GM19455 (cell line): ENCODE results near the gene SLC22A16.

Source experiments
- ATAC-seq: cut with Tn5 transposase; IDR thresholded peaks from one replicate; pipeline ENCODE4 v1.9.1; 2021; ENCODE audit not compliant: unreplicated experiment

SLC22A16 gene

DNA sequence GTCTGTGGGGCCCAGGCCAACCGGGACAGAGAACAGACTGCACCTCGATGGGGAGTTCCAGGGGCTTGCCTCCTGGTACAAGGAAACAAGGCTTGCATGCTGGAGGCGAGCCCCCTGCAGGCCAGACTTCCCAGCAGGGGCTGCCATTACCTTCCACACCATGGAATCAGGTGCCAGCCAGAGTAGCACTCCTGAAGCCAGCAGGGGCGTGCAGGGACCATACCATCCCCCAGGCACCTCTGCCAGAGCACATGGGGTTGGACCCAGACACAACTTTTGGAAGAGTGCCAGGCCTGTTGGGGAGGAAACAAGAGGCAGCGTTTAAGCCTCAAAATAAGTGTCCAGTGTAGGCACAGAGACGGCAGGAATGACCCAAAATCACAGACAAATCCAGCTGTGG lies 67.5 kb downstream of the SLC22A16 start:
- no peak for ATAC-seq

DNA sequence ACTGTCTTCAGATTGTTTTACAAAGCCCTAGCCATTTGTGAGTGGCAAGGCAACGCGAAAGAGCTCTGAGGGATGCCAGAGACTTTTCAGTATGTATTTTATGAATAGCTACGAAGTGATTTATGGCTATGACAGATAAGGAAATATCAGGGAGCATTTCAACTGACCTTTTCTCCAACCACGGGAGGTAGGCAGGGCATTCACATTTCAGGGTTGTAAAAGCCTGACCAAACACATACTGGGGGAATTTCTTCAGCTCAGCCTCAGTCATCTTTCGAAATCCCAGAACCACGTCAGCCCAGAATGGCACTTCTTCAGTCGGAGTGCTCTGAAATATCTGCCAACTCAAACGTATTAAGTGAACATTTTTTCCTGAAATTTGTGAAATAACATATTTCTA lies 71.8 kb downstream of the SLC22A16 start:
- ATAC-seq, result no peak

DNA sequence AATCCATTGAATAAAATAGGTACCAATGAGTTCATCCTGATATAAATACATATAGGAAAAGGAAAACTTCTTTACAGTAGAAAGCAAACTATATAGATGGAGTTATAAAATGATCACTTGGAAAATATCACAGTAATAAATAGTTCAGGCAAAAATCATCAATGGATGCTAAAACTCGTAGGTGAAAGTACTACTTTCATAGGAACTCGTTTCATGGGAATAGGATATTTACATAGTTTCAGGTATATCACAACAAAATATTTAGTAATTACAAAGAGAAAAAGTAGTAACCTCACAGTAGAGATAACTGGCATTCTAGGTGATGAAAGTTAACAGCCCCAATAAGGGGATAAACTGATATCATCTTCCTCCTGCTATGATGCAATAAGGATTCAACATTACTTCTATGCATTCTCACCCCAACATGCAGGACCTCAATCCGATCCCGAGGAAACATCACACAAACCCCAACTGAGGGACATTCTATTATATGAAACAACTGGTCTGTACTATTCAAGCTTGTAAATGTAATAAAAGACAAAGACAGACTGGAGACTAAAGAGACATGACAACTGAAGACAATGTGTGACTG lies 74.7 kb downstream of the SLC22A16 start:
- ATAC-seq, result no peak

DNA sequence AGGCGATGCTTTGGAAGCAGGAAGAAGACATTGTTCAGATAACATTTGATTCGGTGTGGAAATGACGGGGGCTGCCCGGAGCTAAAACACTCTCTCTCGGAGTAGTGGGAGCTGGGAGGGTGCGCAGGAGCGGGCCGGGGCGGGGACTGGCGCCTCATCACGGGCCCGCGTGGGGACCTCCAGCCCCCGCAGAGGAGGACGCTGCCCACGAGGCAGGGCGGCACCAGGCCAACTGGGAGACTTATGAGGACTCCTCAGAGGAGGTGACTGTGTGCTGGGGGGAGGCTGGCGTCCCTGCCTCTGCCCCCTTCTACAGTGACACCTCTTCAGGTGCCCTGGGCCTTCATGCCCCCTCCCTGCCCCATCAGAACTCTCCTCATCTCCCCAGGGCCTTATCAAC lies 76.2 kb downstream of the SLC22A16 start:
- ATAC-seq, result no peak

DNA sequence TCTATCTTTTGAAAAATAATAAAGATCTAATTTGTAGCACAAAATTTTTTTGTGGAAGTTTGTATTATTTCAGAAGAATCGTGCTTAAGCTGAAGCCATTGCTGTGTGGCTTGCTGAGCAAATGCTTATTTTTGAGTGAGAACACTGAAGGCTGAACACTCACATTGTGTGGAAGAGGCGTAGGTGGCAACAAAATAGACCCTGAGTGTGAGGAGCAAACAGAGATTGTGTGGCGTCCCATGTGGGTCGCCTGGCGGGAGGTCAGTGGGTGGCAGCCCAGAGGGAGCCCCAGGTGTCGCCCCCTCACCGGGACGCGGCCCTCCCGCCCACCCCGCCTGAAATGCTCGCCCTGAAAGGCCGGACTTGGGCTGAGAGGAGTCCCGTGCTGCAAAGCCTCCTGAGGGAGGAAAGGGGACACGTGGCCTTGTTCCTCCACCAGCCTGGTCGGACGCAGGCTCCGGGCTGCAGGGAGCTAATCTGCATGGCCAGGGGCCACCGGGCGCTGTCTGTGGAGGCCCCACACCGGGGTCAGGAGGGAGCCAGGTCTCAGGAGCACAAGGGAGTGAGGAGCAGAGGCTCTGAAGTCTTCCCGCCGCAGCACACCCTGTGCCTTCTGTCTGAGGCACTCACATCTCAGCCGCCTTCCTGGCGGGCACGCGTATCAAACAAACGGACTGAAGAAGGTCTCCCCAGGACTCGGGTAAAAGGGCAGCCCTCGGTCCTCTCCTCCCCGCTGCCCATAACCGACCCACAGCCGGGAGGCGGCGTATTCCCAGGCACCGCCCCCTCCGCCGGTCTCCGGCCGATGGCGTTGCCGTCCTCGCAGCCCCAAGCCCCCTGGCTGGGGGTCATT lies 77.0 kb downstream of the SLC22A16 start:
- no peak for ATAC-seq

DNA sequence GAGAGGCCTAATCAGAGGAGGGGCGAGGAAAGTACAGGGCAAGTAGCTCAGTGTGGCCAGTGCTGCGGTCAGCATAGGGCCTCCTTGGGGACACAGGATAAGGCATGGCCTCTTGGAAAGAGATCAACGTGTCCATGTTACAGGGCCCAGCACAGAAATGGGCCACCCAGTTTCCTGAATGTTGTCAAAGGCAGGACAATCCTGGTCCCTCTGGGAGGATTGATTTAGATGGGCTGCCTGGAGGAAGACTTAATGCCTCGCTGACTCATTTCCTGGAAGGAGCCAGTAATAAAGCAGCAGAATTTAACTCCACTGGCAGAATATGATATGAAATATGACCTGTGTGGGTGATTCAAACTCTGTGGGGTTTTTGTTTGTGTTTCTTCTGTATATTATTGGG lies 77.6 kb downstream of the SLC22A16 start:
- no peak for ATAC-seq

DNA sequence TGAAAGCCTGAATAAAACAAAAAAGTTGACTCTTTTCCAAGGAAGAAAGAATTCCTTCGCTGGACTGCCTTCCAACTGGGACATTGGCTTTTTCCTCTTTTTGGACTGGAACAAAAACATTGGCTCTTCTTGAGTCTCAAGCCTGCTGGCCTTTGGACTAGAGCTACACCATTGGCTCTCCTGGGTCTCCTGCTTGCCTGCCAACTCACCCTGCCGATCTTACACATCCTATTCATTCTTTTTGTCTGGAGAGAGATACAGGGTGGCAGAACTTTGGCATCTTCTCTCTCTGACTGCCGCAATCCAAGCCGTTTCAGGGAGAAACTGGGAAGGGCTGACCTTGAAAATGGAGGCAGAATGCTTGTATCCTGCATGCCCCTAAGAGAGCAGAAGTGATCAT lies 81.2 kb downstream of the SLC22A16 start:
- ATAC-seq, result no peak

DNA sequence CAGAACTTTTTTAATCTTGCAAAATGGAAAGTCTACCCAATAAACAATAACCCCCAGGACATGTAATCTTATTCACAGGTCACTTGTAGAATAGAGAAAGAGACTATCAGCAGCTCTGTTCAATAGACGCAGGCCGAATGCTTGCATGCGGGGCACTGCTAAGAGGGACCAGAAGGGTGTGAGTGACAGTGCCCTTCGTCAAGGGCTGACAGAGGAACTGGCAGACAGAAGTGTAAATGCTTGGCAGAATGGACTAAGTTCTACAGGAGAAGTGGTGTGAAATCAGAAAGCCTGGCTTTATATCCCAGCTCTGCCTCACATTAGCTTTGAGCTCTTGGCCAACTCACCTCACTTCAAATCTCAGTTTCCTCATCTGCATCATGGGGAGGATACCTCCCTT lies 82.0 kb downstream of the SLC22A16 start:
- no peak for ATAC-seq

DNA sequence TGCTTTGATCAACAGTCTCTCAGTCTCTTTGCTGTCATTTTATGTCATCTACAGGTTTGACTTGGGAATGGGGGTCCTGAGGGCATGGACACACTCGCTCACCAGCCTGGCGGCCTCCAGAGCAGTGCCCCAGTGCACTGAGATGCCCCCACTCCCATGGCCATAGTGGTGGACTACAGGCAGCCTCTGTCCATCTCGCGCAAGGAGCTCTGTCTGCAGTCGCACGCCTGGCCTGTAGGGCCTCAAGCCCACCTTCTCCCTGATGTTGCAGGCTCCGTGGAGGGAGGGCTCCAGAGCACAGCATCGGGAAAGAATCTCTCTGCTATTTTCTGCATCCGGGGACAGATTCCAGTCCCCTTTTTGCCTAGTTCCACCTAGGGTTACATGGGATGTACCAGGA lies 83.7 kb downstream of the SLC22A16 start:
- ATAC-seq, result no peak

DNA sequence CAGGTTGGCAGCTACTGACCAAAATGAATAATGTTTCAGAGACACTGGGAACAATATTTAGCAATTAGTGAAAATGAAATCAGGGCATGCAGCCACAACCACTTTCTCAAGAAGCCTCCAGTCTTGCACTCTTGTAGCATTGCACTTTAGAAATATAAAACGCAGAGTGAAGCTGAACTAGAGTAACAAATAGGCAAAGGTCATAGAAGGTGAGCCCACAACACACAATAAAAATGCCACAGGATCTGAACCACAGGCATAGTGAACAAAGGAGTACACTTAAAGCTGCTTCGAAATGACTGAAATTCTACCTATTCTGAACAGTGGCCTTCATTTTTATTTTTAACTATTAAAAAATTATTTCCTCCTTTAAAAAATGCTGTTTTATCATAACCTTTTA lies 86.0 kb downstream of the SLC22A16 start:
- ATAC-seq, result no peak

DNA sequence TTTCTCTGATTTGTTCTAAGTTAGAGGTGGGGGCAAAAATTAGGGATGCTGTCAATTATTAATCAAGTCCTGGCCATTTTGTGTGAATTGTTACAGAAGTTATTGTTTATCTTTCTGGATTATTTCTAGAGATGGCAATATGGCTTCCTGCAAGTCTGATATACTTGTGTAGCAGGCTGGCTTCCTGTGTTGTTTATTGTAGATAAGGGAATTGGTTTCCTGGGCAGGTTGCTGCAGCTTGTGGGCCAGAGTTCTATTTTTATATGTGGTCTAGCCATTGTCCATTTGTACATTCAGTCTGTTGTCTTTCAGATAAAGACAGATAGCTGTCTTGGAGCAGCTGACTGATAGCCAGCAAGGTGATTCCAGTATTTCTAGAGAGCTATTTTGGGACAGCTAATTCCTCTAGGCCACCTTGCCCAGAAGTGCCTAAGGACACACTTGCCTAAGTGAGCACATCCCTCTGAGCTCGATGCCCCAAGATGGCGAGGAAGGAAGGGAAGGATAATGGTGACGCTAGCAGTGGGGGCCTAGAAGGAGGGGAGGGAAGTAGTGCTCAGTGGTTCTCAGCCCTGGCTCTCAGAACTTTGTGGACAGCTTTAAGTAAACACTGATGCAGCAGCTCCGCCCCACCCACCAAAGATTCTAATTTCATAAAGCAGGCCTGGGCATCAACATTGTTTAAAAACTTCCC lies 86.6 kb downstream of the SLC22A16 start:
- no peak for ATAC-seq

DNA sequence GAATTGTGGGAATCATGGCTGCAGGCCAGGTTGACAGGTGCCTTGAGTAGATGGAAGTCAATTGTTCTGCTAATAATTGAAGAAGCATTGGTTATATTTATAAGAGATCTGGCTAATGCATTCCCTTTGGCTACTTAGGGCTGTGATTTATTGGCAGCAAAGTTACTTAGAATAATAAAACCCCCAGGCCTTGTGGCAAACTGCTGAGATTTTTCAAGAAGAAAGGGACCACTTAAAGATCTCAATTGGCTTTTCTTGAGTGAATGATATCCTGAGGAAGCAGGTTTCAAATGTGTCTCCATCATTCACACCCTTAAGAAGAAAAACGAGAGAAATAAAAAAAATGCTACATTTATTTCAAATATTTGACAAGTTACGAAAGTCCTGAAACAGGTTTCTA lies 88.4 kb downstream of the SLC22A16 start:
- no peak for ATAC-seq

DNA sequence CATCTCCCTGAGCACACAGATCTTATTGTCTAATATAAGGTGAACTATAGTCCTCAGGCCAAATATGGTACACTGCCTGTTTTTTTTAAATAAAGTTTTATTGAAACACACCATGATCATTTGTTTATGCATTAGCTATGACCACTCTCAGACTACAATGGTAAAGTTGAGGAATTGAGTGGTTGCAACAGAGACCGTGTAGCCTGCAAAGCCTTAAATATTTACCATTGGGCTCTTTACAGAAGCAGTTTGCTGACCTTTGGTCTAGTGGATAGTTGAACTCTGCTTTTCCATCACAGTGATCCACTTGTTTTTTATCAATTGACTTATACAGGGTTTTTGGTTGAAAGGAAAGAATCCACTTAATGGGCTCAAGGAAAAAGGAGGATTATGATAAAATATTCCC lies 91.0 kb downstream of the SLC22A16 start:
- ATAC-seq, result no peak

DNA sequence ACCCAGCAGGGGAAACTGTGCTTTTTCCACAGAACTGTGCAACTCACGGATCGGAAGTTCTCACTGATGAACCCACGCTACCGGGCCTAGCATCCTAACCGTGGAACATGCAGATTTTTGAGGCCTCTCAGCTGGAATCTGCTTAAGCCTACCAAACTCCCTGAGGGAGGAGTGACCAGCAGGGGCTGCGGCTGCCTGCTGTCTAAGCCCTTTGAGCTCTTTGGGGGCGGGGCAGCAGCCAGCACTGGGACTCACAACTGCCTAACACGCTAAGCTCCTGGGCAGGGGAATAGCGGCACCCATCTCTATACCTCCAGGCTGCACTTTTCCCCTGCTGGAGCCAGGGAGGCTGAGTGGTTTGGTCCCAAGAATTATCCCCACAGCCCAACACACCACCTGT lies 97.9 kb downstream of the SLC22A16 start:
- no peak for ATAC-seq
